GM12878 (cell line): ENCODE measurements around the gene TSPAN31. TPM values are rescaled to one million over a fixed set of nuclear protein-coding genes. Genes with fewer than 3 reads are reported as not detected.
A peak's percentile ranks its signal among the peaks of the same experiment; 100 is the strongest.

Experiments
- BRCA1 ChIP-seq: IDR thresholded peaks from 2 replicates; pipeline ENCODE4 v1.6.1; 2011; ENCODE audit warnings: low read depth, low read length, improper control_type of control experiment
- EED ChIP-seq: sonication (generic); IDR thresholded peaks from 2 replicates; pipeline ENCODE4 v1.6.1; 2016; ENCODE audit warnings: antibody characterized with exemption, low read depth
- IKZF2 ChIP-seq, 2 experiments: fragments of 450-650 bp; IDR thresholded peaks; 2 replicates each; pipeline ENCODE4 v1.6.1; 2017; ENCODE audit warnings: mild to moderate bottlenecking in 2 of 2, moderate library complexity in 2 of 2
- KAT2A ChIP-seq: conservative IDR thresholded peaks from 2 replicates; pipeline ENCODE4 v1.6.1; 2011; ENCODE audit warnings: low read depth, low read length; ENCODE audit not compliant: control insufficient read depth
- NFXL1 ChIP-seq: fragments of 450-650 bp; IDR thresholded peaks from 2 replicates; pipeline ENCODE4 v1.6.1; 2017; ENCODE audit warnings: antibody characterized with exemption, mild to moderate bottlenecking, borderline replicate concordance
- NRF1 ChIP-seq: conservative IDR thresholded peaks from 2 replicates; pipeline ENCODE4 v1.6.1; 2011; ENCODE audit warnings: mild to moderate bottlenecking, low read depth, low read length, improper control_type of control experiment
- POLR2A ChIP-seq: IDR thresholded peaks from 2 replicates; pipeline ENCODE4 v1.6.1; 2011; ENCODE audit warnings: low read depth, mild to moderate bottlenecking, low read length
- POLR2AphosphoS2 ChIP-seq: IDR thresholded peaks from 2 replicates; pipeline ENCODE4 v1.6.1; 2011; ENCODE audit warnings: low read depth, mild to moderate bottlenecking, low read length, improper control_type of control experiment, moderate library complexity
- SMAD5 ChIP-seq: IDR thresholded peaks from 2 replicates; pipeline ENCODE4 v1.6.1; 2016; ENCODE audit warnings: antibody characterized with exemption, low read depth
- SREBF1 ChIP-seq: IDR thresholded peaks from 2 replicates; pipeline ENCODE4 v1.6.1; 2012; ENCODE audit warnings: mild to moderate bottlenecking, low read length
- YY1 ChIP-seq: IDR thresholded peaks from 2 replicates; pipeline ENCODE4 v1.6.1; 2011; ENCODE audit warnings: low read depth, mild to moderate bottlenecking, low read length
- ZNF217 ChIP-seq: fragments of 450-650 bp; IDR thresholded peaks from 2 replicates; pipeline ENCODE4 v1.6.1; 2017; ENCODE audit warnings: antibody characterized with exemption, mild to moderate bottlenecking
- ZNF24 ChIP-seq: fragments of 450-650 bp; IDR thresholded peaks from 2 replicates; pipeline ENCODE4 v1.6.1; 2017; ENCODE audit warnings: antibody characterized with exemption, mild to moderate bottlenecking
- polyA plus RNA-seq, 11 experiments: library from polyadenylated mRNA; depleted of rRNA in 4 of 11; unstranded in 6 of 11; stranded (reverse) in 5 of 11; fragments of >200 nt; fragmentation: Nextera tagmentation in 4 of 11; fragmentation: Illumina TruSeq in 1 of 11; extraction: Ambion mirVana in 4 of 11; extraction: Trizol in 1 of 11; gene quantifications; 1 replicate in 1 of 11; 2 replicates in 10 of 11; pipeline versions ENCODE4 v1.2.1 to v1.2.3, GENCODE V29; 2011 to 2016; ENCODE audit warnings: inconsistent platforms in 2 of 11, missing spikeins in 2 of 11, low read depth in 1 of 11
- total RNA-seq, 4 experiments: library from RNA; depleted of rRNA in 3 of 4; stranded (reverse); fragments of >200 nt in 3 of 4; fragmentation: Illumina TruSeq in 1 of 4; extraction: Trizol in 1 of 4; gene quantifications; 2 replicates each; pipeline versions ENCODE4 v1.2.1 to v1.2.3, GENCODE V29; 2013 to 2021
- TF ChIP-seq, protein P1 (sequence below): fragments of 450-650 bp; IDR thresholded peaks from 2 replicates; pipeline ENCODE4 v1.6.1; 2017; ENCODE audit warnings: mild to moderate bottlenecking
- TF ChIP-seq, protein P2 (sequence below): fragments of 450-650 bp; IDR thresholded peaks from 2 replicates; pipeline ENCODE4 v1.6.1; 2017; ENCODE audit warnings: mild to moderate bottlenecking, low read depth, inconsistent platforms; ENCODE audit not compliant: poor library complexity, severe bottlenecking
- TF ChIP-seq, protein P3 (sequence below): IDR thresholded peaks from 2 replicates; pipeline ENCODE4 v1.6.1; 2011; ENCODE audit warnings: low read depth, low read length, improper control_type of control experiment, borderline replicate concordance
- TF ChIP-seq, protein P4 (sequence below): fragments of 450-650 bp; IDR thresholded peaks from 2 replicates; pipeline ENCODE4 v1.6.1; 2017; ENCODE audit warnings: borderline replicate concordance
- TF ChIP-seq, protein P5 (sequence below): fragments of 450-650 bp; IDR thresholded peaks from 2 replicates; pipeline ENCODE4 v1.6.1; 2017; ENCODE audit warnings: mild to moderate bottlenecking, moderate library complexity
- TF ChIP-seq, protein P6 (sequence below): fragments of 450-650 bp; IDR thresholded peaks from 2 replicates; pipeline ENCODE4 v1.6.1; 2014; ENCODE audit warnings: mild to moderate bottlenecking

Gene TSPAN31
- total and polyA plus RNA-seq, 10 of the 15 experiments (the other 5 are each of a cell fraction or from before 2014, with no cell fraction given) = 11.8 to 32.2 (median 24.7) TPM

DNA sequence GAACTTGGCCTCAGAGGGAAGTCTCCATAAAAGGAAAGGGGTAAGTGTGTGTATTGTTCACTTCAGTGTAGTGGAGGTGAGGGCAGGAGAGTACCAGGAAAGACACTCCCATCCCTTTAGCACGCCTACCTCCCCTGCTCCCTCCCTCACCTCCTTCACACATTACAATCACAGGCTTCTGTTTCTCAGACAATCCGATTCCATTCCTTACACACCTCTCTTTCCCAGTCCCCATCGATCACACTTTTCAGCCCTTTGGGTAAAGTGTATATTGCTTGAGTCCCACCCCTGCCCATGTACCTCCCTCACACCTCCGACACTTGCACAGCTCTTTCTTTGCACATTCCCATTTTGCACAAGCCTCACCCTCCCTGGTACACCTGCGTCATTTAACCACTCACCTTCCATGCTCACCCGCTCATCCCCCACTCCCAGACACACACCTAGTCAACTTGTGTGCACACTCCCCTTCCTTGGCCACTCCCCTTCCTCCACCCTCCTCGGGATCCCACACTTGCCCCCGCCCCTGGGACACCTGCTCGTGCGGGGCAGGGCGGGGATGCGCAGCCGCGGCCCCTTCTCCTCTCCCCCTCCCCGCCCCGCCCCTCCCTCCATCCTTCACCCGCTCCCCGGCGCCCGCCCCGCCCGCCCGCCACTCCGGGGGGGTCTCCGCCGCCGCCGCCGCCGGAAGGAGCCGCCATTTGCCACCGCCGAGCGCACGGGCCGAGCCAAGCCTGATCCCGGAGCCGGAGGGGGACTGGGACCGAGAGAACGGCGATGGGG is 9.8 kb downstream of the TSPAN31 start, which contains the start of gene MARCHF9 (continued):
- TF ChIP-seq, protein P1, sequence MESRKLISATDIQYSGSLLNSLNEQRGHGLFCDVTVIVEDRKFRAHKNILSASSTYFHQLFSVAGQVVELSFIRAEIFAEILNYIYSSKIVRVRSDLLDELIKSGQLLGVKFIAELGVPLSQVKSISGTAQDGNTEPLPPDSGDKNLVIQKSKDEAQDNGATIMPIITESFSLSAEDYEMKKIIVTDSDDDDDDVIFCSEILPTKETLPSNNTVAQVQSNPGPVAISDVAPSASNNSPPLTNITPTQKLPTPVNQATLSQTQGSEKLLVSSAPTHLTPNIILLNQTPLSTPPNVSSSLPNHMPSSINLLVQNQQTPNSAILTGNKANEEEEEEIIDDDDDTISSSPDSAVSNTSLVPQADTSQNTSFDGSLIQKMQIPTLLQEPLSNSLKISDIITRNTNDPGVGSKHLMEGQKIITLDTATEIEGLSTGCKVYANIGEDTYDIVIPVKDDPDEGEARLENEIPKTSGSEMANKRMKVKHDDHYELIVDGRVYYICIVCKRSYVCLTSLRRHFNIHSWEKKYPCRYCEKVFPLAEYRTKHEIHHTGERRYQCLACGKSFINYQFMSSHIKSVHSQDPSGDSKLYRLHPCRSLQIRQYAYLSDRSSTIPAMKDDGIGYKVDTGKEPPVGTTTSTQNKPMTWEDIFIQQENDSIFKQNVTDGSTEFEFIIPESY = no peak
- TF ChIP-seq, protein P2, sequence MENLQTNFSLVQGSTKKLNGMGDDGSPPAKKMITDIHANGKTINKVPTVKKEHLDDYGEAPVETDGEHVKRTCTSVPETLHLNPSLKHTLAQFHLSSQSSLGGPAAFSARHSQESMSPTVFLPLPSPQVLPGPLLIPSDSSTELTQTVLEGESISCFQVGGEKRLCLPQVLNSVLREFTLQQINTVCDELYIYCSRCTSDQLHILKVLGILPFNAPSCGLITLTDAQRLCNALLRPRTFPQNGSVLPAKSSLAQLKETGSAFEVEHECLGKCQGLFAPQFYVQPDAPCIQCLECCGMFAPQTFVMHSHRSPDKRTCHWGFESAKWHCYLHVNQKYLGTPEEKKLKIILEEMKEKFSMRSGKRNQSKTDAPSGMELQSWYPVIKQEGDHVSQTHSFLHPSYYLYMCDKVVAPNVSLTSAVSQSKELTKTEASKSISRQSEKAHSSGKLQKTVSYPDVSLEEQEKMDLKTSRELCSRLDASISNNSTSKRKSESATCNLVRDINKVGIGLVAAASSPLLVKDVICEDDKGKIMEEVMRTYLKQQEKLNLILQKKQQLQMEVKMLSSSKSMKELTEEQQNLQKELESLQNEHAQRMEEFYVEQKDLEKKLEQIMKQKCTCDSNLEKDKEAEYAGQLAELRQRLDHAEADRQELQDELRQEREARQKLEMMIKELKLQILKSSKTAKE = no peak
- TF ChIP-seq KAT2A (no peak), EED (no peak), ZNF217 (no peak), BRCA1 (no peak), NRF1 (peak; percentile 47), ZNF24 (no peak), SREBF1 (no peak), SMAD5 (no peak), POLR2A (peak; percentile 48), IKZF2 (IDR thresholded peaks at IDR 0.05) (peak in 1 of 2 experiments; percentile 45; a peak in 1 of 4 replicates), NFXL1 (no peak), YY1 (peak; percentile 79), POLR2AphosphoS2 (no peak)
- TF ChIP-seq, protein P3, sequence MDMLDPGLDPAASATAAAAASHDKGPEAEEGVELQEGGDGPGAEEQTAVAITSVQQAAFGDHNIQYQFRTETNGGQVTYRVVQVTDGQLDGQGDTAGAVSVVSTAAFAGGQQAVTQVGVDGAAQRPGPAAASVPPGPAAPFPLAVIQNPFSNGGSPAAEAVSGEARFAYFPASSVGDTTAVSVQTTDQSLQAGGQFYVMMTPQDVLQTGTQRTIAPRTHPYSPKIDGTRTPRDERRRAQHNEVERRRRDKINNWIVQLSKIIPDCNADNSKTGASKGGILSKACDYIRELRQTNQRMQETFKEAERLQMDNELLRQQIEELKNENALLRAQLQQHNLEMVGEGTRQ = no peak
- TF ChIP-seq, protein P4, sequence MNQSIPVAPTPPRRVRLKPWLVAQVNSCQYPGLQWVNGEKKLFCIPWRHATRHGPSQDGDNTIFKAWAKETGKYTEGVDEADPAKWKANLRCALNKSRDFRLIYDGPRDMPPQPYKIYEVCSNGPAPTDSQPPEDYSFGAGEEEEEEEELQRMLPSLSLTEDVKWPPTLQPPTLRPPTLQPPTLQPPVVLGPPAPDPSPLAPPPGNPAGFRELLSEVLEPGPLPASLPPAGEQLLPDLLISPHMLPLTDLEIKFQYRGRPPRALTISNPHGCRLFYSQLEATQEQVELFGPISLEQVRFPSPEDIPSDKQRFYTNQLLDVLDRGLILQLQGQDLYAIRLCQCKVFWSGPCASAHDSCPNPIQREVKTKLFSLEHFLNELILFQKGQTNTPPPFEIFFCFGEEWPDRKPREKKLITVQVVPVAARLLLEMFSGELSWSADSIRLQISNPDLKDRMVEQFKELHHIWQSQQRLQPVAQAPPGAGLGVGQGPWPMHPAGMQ = no peak
- TF ChIP-seq, protein P5, sequence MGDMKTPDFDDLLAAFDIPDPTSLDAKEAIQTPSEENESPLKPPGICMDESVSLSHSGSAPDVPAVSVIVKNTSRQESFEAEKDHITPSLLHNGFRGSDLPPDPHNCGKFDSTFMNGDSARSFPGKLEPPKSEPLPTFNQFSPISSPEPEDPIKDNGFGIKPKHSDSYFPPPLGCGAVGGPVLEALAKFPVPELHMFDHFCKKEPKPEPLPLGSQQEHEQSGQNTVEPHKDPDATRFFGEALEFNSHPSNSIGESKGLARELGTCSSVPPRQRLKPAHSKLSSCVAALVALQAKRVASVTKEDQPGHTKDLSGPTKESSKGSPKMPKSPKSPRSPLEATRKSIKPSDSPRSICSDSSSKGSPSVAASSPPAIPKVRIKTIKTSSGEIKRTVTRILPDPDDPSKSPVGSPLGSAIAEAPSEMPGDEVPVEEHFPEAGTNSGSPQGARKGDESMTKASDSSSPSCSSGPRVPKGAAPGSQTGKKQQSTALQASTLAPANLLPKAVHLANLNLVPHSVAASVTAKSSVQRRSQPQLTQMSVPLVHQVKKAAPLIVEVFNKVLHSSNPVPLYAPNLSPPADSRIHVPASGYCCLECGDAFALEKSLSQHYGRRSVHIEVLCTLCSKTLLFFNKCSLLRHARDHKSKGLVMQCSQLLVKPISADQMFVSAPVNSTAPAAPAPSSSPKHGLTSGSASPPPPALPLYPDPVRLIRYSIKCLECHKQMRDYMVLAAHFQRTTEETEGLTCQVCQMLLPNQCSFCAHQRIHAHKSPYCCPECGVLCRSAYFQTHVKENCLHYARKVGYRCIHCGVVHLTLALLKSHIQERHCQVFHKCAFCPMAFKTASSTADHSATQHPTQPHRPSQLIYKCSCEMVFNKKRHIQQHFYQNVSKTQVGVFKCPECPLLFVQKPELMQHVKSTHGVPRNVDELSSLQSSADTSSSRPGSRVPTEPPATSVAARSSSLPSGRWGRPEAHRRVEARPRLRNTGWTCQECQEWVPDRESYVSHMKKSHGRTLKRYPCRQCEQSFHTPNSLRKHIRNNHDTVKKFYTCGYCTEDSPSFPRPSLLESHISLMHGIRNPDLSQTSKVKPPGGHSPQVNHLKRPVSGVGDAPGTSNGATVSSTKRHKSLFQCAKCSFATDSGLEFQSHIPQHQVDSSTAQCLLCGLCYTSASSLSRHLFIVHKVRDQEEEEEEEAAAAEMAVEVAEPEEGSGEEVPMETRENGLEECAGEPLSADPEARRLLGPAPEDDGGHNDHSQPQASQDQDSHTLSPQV = no peak
- TF ChIP-seq, protein P6, sequence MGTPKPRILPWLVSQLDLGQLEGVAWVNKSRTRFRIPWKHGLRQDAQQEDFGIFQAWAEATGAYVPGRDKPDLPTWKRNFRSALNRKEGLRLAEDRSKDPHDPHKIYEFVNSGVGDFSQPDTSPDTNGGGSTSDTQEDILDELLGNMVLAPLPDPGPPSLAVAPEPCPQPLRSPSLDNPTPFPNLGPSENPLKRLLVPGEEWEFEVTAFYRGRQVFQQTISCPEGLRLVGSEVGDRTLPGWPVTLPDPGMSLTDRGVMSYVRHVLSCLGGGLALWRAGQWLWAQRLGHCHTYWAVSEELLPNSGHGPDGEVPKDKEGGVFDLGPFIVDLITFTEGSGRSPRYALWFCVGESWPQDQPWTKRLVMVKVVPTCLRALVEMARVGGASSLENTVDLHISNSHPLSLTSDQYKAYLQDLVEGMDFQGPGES = no peak
